WI38 (cell line): Measurements from ENCODE around the gene MCF2L2.

Experiments
- H3K4me3 ChIP-seq: 2 replicates; pipeline ENCODE4 v1.5.1; 2011; ENCODE audit warnings: low read depth, mild to moderate bottlenecking, control low read depth, low read length
- CTCF ChIP-seq: IDR thresholded peaks from 2 replicates; pipeline ENCODE4 v1.5.1; 2012; ENCODE audit warnings: low read depth, mild to moderate bottlenecking, control low read depth, low read length

The MCF2L2 gene

DNA sequence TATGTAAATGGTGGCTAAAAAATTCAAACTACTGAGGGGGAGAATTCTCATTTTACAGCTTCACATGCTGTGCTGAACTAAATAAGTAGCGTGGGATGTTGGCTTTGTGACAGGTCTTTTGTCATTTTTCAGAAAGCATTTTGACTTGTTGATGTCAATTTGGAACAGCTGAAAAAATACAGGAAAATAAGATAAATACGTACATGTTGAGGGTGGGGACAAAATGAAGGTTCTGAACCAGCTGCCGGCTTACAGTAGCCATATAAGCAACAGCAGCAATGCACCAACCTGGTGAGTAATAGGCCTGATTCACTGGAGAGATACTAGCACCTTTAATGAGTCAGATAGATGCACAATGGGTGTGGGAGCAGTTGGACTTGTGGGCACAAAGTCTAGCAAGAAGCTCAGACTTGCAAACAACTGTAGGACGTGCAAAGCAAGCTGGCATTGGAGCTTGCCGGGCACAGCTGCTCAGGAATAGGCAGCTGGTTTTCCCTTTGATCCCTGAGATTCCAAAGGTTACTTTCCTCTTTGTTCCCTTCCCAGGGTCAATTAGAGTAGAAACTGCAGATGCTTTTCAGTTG, 162.5 kb downstream of the MCF2L2 start:
- H3K4me3 ChIP-seq: no peak overlapping the region
- TF ChIP-seq CTCF: no peak

DNA sequence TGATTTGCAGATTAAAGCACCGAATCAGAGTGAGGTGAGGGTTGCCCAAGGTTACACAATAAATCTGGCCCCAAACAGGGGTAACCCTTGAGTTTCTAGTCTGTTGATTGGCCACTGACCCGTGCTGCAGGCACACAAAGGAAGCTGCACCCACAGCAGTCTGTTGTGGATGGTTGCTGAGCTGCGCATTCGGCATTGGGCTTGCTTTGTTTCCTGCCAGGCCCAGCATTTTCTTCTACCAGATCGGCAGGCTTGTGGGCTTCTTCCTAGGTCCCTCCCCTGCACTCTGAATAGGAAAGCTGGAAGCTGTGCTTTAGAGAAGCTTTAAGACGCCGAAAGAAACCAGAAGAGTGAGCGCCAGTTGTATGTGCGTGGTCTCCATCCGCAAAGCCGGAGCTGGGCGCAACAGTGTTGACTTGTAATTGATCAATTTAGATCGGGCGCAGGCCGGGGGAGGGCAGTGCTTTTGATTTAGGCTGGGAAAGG, 163.2 kb downstream of the MCF2L2 start:
- TF ChIP-seq CTCF: no peak
- no peak overlapping the region for H3K4me3 ChIP-seq

GRCh38 chr3:183264268-183264667, 164.2 kb downstream of the MCF2L2 start:
- H3K4me3 ChIP-seq: no peak overlapping the region
- TF ChIP-seq CTCF: no peak

DNA sequence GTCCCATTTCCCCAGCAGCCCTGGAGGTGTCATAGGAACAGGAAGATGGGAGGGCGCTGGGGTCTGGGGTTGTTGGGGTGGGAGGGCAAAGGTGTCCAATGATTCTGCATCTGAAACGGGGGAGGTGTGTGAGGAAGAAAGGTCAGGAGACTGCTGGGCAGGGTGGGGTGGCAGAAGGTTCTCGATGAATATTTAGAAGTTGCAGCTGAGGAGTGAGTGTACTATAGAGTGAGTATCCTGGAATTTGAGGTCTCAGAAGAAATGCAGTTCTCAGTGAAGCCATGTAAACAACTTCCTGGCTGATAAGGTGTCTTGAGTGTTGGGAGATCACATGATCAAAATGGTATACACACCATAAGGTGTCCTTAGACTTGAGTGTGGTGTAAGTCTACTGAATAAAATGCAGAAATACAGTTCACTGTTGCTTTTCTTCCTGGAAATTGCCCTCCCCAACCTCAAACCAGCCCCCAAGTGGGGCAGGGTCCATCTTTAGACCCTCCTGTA, 165.5 kb downstream of the MCF2L2 start:
- no peak for TF ChIP-seq CTCF
- no peak overlapping the region for H3K4me3 ChIP-seq

GRCh38 chr3:183261151-183261724, 167.2 kb downstream of the MCF2L2 start:
- TF ChIP-seq CTCF: no peak
- no peak overlapping the region for H3K4me3 ChIP-seq

GRCh38 chr3:183260167-183260904, 168.1 kb downstream of the MCF2L2 start:
- H3K4me3 ChIP-seq: no peak overlapping the region
- no peak for TF ChIP-seq CTCF

GRCh38 chr3:183259621-183260020, 168.8 kb downstream of the MCF2L2 start:
- no peak overlapping the region for H3K4me3 ChIP-seq

More at GRCh38 chr3:183259621-183260020, 168.8 kb downstream of the MCF2L2 start:
- no peak for TF ChIP-seq CTCF
